ENCODE results near the gene DLEC1.

GRCh38 chr3:38120693-38121450, 81.9 kb downstream of the DLEC1 start:
- no peak for TF ChIP-seq CTCF (IDR thresholded peaks at IDR 0.05)
- no peak for TF ChIP-seq POLR2A (IDR thresholded peaks at IDR 0.05; ENCODE audit: low read depth)
- no peak for TF ChIP-seq EP300 (IDR thresholded peaks at IDR 0.05)

Data from esophagus muscularis mucosa (tissue), 4 donors.